ENCODE measurements around the gene MMP2.
A peak's percentile ranks its signal among the peaks of the same experiment; 100 is the strongest.

The MMP2 gene

DNA sequence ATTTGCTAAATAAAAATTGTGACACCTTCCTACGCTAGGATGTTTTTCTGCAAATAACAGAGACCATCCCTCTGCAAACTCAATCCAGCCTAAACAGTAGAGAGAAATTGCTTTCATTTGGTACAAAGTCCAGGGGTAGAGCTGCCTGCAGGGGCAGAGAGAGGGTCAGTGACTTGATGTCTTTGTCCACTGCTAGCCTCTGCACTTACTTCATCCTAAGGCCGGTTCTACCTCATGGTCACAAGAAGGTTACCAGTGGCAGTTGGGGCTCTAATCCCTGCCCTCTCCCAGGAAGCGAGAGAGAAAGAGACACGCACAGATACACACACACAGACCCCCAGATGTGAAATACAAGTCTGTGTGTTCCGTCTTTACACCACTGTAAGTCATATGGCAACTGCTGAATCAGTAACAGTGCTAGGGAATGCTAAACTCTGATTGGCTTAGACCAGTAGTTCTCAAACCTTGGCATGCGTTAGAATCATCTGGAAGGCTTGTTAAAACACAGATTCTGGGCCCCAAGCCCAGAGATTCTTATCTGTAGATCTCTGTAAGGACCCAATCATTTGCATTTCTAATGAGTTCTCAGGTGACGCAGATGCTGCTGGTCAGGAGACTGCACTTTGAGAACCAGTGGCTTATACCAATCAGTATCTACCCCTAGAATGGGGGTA, 16.8 kb downstream of the MMP2 start:
- no peak for DNase-seq

DNA sequence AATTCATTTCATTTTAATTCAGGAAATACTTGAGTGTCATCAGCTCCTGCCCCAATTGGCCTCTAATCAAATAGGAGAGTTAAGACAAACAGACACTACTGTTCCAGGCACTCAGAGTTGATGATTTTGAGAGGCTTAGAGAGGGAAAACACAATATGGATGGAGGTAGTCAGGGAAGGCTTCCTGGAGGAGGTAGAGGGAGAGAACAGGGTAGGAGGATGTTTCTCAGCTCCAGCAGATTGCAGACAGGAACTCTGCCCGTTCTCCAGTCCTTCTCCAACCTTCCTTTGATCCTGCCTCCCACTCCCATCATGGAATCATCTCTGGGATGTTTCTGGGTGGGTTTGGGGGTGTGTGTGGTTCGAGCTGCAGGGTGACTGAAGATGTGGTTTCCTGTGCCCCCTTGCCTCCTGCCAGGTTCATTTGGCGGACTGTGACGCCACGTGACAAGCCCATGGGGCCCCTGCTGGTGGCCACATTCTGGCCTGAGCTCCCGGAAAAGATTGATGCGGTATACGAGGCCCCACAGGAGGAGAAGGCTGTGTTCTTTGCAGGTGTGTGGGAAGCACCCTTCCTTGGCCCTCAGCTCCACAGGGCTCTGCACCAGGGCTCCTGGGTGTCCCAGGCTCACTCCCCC, 17.6 kb downstream of the MMP2 start:
- DNase-seq, result no peak

DNA sequence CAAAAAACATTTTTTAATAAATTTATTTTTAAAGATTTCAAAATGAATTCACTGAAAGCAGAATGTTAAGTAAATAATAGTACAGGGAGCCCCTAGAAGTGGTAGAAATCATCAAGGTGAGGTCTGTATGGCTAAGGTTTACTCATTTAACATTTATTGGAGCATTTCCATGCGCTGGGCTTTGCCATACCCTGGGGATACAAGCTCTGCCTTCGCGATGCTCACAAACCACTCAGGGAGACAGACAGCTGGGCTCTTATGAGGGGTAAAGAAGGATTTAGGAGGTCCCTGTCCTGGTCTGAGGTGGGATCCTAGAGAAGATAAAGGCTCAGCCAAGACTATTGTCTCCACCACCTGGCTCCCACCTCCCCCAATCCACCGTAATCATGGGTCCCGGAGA, 18.6 kb downstream of the MMP2 start:
- no peak for DNase-seq

DNA sequence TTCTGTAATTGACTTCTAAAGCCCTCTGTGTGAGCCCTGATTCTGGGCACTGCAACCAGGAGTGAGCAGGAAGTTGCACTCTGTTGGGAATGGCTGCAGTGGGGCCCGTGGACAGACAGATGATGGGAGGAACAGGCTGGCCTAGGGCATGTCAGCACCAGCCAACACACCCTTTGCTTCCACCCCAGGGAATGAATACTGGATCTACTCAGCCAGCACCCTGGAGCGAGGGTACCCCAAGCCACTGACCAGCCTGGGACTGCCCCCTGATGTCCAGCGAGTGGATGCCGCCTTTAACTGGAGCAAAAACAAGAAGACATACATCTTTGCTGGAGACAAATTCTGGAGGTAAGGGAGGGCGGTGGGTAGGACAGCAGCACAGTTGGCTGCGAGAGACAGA, 19.1 kb downstream of the MMP2 start:
- DNase-seq, result no peak

DNA sequence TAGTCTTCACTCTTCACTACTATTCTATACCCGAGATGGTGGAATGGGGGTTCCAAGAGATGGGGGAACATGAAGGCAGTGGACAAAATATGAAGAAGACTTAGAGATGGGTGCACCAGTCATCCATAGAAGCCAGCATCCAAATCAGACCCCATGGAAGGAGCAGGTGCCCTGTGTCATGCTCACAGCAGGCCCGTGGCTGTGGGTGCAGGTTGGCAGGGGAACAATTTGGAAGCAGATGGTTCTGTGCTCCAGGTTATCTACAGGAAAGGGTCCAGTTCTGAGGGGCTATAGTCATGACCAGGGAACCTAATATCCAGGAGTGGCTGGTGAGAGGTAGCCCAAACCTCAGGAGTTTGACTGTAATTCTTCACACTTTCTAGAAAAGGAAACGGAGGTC, 20.3 kb downstream of the MMP2 start:
- DNase-seq, result no peak

DNA sequence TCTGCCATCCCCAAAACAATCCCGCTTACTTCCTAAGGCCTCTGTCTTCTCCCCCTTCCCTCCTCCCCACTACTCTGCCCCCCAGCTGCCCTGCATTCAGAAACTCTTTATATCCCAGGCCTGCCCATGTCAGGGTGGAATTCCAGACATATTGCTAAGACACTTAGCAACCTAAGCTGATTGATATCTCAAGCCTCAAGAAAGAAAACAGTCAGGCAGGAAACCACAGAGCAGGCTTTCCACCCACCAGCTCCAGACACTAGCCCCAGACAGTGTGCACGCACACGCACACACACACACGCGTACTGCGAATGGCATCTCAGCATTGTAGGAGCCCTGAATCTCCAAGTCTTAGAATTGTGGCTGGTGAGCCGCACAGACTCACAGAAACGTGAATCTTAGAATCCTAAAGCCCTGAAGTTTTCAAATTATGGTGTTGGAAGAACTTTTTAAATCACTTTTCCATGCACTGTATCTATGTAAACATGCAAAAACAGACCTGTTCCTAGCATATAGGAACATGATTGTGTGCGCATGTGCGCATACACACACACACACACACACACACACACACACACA, 21.0 kb downstream of the MMP2 start:
- DNase-seq, result no peak

DNA sequence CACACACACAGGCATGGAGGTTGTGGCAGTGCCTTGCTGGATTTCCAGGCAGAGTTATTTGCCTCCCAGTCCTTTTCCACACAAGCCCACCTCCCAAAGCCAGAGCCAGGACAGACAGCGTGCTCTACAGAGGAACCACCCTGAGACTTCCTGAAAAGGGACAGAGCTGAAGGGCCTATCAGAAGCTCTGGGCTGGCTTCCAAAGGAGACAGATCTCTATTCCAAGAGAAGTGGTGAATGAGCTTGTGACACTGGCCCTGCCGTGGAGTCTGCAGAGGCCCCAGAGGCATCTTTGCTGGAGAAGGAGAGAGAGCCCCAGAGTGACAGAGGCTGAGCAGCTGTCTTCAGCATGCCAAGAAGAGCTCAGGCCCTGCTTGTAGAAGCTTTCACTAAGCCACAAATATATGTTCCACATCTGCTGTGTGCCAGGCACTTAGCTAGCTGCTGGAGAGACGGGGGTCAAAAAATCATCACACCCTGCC, 21.6 kb downstream of the MMP2 start:
- DNase-seq, result no peak

DNA sequence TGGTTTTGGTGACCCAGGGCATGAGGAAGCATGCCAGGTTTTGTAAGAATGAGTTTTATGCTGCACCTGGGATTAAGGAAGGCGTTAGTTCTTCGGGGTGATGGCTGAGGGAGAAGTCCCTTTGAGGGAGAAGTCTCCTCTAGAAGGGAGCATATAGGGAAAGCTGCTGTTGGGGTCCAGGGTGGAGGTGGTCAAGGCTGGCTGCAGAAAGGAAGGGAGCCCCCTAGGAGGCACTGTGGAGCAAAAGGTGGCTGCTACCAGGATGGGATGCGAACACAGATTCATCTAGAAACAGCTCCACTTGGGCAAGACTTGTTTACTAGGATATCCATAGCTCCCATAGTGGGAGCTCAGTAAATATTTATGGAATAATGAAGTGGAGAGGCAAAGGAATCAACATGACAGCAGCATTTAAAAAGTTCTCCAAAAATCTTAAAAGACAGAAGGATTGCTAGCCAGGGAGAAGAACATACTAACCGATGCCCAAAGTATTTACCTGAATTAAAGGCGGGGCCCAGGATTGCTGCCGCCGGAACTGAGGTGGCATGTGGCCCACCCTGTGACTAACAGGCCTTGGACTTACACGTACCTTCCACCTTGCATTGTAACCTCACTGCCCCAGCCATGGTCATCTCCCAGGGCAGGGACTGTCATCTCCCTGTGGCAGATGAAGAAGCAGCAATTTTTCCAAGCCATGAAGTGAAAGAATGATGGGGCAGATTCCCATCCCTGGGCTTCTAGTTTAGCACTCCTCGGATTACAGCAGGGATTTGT, 22.7 kb downstream of the MMP2 start:
- no peak for DNase-seq

DNA sequence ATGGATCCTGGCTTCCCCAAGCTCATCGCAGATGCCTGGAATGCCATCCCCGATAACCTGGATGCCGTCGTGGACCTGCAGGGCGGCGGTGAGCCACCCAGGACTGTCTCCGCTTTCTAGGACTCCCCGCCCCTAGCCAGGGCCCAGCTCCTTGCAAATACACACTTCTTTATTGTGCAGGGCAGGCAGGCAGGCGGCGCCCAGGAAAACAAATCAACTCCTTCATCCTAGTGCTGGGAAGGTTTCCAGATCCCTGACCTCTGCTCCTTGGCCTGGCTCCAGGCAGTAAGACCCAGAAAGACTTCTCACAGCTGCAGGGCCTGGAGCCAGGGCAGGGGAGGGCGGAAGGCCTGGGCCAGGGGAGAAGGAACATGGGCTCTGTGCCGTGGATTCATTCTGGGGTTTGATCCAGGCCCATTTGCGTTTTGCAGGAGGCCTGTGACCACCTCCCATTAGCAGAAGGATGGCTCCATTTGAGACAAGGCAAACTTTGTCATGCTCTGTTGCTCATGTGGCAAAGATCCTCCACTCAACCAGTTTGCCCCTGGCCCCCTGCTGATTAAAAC, 23.9 kb downstream of the MMP2 start:
- DNase-seq, result no peak

DNA sequence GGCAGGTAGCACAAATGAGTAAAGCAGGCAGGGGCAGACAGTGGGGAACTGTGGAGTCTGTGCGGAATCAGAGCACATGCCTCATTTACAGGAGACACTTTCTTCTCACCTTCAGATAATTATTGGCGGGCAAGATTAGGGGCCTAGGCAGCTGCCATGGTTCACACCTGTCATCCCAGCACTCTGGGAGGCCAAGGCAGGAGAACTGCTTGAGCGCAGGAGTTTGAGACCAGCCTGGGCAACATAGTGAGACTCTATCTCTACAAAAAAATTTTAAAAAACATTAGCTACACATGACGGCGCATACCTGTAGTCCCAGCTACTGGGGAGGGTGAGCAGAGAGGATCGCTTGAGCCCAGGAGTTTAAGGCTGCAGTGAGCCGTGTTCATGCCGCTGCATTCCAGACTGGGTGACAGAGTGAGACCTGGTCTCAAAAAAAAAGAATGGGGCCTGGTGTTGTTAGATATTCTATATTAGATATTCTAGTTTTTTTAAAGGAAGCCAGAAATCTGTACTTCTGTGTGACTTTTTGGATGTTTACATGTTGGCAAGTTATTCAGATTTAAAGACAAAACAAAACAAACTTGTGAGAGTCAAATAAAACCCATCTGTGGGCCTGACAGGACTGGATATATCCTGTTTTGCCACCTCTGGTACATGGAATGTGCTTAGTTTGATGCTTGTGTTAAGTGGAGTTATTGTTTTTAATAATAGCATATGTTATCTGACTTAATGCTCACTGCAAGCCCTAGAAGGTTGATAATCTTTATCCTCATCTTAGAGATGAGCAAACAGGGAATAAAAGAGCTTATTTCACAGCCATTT, 24.9 kb downstream of the MMP2 start:
- no peak for DNase-seq

DNA sequence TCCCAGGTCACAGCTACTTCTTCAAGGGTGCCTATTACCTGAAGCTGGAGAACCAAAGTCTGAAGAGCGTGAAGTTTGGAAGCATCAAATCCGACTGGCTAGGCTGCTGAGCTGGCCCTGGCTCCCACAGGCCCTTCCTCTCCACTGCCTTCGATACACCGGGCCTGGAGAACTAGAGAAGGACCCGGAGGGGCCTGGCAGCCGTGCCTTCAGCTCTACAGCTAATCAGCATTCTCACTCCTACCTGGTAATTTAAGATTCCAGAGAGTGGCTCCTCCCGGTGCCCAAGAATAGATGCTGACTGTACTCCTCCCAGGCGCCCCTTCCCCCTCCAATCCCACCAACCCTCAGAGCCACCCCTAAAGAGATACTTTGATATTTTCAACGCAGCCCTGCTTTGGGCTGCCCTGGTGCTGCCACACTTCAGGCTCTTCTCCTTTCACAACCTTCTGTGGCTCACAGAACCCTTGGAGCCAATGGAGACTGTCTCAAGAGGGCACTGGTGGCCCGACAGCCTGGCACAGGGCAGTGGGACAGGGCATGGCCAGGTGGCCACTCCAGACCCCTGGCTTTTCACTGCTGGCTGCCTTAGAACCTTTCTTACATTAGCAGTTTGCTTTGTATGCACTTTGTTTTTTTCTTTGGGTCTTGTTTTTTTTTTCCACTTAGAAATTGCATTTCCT, 26.5 kb downstream of the MMP2 start:
- DNase-seq, result no peak

DNA sequence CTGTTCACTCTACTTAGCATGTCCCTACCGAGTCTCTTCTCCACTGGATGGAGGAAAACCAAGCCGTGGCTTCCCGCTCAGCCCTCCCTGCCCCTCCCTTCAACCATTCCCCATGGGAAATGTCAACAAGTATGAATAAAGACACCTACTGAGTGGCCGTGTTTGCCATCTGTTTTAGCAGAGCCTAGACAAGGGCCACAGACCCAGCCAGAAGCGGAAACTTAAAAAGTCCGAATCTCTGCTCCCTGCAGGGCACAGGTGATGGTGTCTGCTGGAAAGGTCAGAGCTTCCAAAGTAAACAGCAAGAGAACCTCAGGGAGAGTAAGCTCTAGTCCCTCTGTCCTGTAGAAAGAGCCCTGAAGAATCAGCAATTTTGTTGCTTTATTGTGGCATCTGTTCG, 27.1 kb downstream of the MMP2 start:
- DNase-seq, result no peak

DNA sequence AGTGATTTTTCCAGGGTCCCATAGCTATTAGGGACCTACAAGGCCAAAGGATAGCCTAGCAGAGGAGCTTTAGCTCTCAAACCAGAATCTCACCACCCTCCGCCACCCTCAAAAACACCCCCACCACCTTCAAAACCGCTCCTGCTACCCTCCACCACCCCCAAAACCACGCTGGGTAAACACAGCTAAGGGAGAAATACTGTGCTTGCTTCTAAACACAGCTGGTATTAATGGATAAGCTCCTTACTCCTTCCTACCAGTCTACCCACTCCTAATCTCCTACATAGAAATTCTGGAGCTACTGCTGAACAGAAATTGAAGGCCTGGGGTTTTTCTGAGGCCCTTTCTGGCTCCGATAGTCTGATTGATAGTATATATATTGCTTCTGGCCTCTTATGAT, 27.7 kb downstream of the MMP2 start:
- no peak for DNase-seq

DNA sequence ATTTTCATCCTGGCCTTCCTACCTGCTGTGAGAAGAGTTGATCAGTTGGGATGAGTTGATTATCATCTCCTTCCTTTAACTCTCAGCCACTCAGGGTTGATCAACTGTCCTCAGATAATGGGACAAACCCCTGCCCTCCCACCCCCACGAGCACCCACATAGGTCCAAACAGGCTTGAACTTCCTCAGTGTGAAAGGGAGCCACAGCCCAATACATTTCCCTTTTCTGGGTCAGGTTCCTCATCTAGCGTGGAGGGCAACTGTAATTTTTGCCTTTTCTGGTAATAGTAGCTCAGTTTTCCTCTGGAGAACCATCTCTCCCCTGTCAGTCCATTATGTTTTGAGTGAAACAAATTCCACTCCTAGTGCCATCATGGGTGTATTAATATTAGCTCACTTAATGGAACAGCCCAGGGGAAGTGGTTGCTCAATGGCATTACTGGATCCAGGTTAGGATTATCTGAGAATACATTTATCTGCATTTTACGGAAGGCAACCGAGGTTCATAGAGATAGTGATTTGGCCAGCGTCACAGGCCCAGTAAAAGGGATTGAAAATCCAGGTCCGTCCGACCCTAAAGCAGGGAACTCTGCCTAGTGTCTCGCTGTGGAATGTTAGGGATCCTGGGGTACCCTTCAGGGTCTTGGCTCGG, 29.4 kb downstream of the MMP2 start:
- no peak for DNase-seq

DNA sequence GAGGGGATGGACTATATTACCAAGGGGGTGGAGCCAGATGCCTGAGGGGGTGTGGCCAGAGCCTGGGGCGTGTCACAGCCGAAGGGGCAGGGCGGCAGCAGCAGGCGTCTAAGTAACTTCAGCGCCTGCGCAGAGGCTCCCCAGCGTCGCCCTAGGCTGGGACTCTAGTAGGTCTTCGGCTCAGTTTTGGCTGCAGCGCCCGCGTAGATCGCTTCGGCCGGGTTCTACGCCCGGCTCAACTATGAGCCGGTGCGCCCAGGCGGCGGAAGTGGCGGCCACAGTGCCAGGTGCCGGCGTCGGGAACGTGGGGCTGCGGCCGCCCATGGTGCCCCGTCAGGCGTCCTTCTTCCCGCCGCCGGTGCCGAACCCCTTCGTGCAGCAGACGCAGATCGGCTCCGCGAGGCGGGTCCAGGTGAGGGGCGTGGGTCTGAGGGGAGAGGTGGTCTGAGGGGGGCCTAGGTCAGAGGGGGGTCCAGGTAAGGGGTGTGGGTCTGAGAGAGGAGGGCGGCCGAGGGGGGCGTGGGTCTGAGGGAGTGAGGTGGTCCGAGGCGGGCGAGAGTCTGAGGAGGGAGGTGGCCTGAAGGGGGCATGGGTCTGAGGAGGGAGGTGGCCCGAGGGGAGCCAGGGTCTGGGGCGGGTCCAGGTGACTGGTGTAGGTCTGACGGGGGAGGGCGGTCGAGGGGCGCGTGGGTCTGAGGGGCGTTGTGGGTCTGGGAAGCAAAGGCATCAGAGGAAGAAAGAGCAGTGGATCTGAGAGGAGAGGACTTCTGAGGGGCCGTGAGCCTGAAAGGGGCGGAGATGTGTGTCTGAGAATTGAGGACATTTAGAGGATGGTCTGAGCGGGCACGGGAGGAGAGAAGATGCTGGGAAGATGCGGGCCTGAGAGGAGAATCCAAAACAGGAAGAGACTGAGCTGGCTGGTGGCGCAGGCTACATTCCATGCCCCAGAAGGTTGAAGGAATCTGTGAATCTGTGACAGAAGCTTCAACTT, 30.2 kb downstream of the MMP2 start, which contains the start of gene LPCAT2:
Gene LPCAT2, plus strand, starts transcription at position 132 of the 991 bp plus-strand sequence. Its CDS starts 110 bp downstream, at position 242.
- DNase-seq, result peak; percentile 44

DNA sequence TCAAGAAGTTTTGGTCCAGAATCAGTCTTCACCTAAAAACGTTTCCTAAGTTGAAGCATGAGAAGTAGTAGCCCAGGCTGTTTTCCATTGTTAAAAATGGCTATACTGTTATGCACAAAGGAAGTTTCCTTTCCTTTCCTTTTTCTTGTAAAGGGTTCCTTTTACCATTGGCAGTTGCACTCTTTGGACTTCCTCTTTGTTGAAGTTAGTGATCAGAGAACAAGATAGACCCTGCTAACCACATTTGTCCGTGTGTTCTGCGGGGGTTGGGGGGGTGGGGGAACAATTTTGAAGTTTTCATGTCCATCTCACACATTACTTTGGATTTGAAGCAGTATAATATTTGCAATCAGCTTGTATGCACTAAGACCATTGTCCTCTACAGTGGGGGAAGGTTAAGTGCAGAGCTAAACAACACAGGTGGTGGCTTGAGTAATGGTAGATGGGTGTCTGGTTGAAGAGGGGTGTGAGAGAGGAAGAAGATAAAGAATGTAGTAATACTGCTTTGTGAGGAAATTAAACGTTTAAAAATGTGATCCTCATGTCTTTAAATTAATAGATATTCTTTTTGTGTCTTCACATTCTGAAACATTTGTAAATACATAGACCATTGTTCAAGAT, 31.3 kb downstream of the MMP2 start:
- no peak for DNase-seq

DNA sequence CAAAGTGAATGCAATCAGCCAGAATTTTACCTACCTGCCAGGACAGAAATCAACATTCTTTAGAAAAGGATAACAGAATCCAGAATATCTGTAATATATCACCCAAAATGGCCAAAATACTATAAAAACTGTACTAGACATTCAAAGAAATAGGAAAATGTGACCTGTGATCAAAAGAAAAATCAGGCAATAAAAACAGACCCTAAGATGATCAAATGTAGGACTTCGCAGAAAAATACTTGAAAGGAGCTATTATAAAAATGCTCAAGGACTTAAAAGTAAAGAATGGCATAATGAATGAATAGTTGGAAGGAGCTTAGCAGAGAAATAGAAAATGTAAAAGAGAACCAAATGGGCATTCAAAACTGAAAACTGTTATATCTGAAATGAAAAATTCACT, 33.9 kb downstream of the MMP2 start:
- DNase-seq, result no peak

DNA sequence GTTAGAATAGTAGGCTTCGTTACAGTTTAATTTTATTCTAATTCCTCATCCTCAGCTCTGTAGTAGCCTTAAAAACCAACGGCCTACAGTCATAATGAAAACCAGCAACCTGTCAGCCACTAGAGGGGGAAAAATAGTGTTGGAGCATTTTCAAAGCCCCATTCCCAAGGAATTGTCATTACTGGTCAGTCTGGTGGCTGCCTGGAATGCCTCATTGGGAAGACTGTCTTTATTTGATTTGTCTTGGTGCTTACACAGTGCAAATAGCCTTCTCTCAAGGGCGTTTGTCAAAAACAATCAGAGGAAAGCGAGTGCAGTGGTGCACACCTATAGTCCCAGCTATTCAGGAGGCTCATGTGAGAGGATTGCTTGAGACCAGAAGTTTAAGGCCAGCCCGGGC, 34.6 kb downstream of the MMP2 start:
- no peak for DNase-seq

DNA sequence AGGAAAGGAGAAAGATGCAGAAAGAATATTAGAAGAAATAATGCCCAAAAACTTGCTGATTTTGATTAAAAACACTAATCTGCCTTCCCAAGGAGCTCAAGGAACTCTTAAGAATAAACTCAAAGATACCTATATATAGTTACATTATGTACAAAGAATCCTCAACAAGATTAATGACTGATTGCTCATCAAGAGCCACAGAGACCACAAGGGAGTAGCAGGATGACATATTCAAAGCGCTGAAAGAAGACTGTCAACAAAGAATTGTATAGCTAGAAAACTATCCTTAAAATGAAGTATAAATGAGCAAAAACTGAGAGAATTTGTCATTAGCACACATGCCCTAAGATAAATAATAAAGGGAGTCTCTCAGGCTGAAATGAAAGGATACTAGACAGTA, 36.1 kb downstream of the MMP2 start:
- no peak for DNase-seq

Data from stimulated activated CD4-positive, alpha-beta T cell treated with anti-CD3 and anti-CD28 coated beads, Interleukin-4, amount 100 ng/mL, for 24 hours (primary cell).